Prostate gland (tissue), 2 donors: Measurements from ENCODE around the gene CDH1.

Experiments
- POLR2A ChIP-seq: fragments of 450-650 bp; IDR thresholded peaks from one replicate; pipeline ENCODE4 v1.6.1; 2016; ENCODE audit warnings: antibody characterized with exemption, mild to moderate bottlenecking
- POLR2AphosphoS5 ChIP-seq: sonication (generic); formaldehyde crosslinking; IDR thresholded peaks from one replicate; pipeline ENCODE4 v1.6.1; 2017; ENCODE audit warnings: antibody characterized with exemption
- TF ChIP-seq, protein P1 (sequence below), 4 experiments: fragments of 200-600 bp in 2 of 4; fragments of 450-650 bp in 2 of 4; sonication (generic) in 2 of 4; IDR thresholded peaks; 1 replicate in 3 of 4; 2 replicates in 1 of 4; pipeline ENCODE4 v1.5.1; 2016 to 2019; ENCODE audit warnings: antibody characterized with exemption in 4 of 4, mild to moderate bottlenecking in 2 of 4, moderate library complexity in 2 of 4

GRCh38 chr16:68711421-68712139 is 25.5 kb upstream of the CDH1 start:
- TF ChIP-seq, protein P1, sequence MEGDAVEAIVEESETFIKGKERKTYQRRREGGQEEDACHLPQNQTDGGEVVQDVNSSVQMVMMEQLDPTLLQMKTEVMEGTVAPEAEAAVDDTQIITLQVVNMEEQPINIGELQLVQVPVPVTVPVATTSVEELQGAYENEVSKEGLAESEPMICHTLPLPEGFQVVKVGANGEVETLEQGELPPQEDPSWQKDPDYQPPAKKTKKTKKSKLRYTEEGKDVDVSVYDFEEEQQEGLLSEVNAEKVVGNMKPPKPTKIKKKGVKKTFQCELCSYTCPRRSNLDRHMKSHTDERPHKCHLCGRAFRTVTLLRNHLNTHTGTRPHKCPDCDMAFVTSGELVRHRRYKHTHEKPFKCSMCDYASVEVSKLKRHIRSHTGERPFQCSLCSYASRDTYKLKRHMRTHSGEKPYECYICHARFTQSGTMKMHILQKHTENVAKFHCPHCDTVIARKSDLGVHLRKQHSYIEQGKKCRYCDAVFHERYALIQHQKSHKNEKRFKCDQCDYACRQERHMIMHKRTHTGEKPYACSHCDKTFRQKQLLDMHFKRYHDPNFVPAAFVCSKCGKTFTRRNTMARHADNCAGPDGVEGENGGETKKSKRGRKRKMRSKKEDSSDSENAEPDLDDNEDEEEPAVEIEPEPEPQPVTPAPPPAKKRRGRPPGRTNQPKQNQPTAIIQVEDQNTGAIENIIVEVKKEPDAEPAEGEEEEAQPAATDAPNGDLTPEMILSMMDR (IDR thresholded peaks at IDR 0.05), result no peak
- TF ChIP-seq POLR2AphosphoS5 (no peak), POLR2A (no peak)
